Mucosa of rectum (tissue), 2 donors: ENCODE measurements around the gene EPHB1.
"Not testable (repeated sequence)": the region's sequence is repeated elsewhere in the genome, so short reads cannot be mapped to it uniquely, and the experiment has no call there.

ENCODE experiments used
- H3K27ac ChIP-seq, 2 donors: one replicate each; pipeline ENCODE4 v1.7.0; 2013; ENCODE audit warnings: inconsistent platforms in 2 of 2, low read depth in 2 of 2, low read length in 2 of 2
- H3K27me3 ChIP-seq, 2 donors: one replicate each; pipeline ENCODE4 v1.7.0; 2013; ENCODE audit warnings: low read length in 2 of 2; ENCODE audit not compliant: control insufficient read depth in 2 of 2, insufficient read depth in 2 of 2
- H3K36me3 ChIP-seq, 2 donors: one replicate each; pipeline ENCODE4 v1.7.0; 2013; ENCODE audit warnings: low read length in 2 of 2; ENCODE audit not compliant: control insufficient read depth in 2 of 2, insufficient read depth in 2 of 2
- H3K4me1 ChIP-seq, 2 donors: one replicate each; pipeline ENCODE4 v1.7.0; 2013; ENCODE audit warnings: low read length in 2 of 2, mild to moderate bottlenecking in 1 of 2; ENCODE audit not compliant: control insufficient read depth in 2 of 2, insufficient read depth in 2 of 2
- H3K4me3 ChIP-seq, 2 donors: one replicate each; pipeline ENCODE4 v1.7.0; 2013; ENCODE audit warnings: low read length in 2 of 2
- H3K9ac ChIP-seq, 2 donors: one replicate each; pipeline ENCODE4 v1.7.0; 2013; ENCODE audit warnings: low read length in 2 of 2, low read depth in 1 of 2, mild to moderate bottlenecking in 1 of 2
- H3K9me3 ChIP-seq, 2 donors: one replicate each; pipeline ENCODE4 v1.7.0; 2013; ENCODE audit warnings: low read length in 2 of 2; ENCODE audit not compliant: control insufficient read depth in 2 of 2
- donor health status: healthy.
- donor health status: Normal muscosa, but diverticular disease.

EPHB1 gene

DNA sequence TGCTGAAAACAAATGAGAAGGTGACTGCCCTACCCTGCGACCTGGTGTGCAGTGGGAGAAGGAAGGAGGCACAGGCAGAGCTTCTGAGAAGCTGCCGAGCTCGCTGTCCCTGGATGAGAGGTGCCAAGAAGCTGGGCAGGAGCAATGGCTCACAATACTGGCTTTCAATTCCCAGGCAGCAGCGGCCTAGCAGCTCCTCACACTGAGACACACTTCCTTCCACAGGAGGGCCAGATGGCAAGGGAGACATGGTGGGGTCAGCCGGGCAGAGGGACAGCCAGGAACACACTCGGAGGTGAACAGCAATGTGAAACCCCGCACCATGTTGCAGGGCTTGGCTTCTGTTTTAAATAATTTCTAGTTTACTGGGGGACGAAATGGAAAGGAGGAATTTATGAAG, 314.6 kb downstream of the EPHB1 start:
- Histone ChIP-seq H3K36me3 (no peaks in the 10 kb centered on the region), H3K27me3 (no peaks in the 10 kb centered on the region), H3K4me3 (no peak overlapping the region), H3K9me3 (no peaks in the 10 kb centered on the region), H3K27ac (no peak overlapping the region), H3K9ac (no peak overlapping the region), H3K4me1 (peaks cover 0 to 9% of the 10 kb centered on the region in 2 donors)

DNA sequence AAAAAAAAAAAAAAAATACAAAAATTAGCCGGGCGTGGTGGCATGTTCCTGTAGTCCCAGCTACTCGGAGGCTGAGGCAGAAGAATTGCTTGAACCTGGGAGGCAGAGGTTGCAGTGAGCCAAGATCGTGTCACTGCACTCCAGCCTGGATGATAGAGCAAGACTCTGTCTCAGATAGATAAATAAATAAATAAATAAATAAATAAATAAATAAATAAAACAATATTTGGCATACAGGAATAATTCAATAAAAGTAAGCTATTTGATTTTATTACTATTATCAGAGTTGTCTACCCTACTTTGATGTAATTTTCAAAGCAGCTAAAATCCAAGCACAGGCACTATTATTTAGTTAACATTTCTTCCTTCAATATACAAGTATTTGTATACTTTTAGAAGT, 319.5 kb downstream of the EPHB1 start:
- H3K27ac ChIP-seq, H3K27me3 ChIP-seq, H3K4me1 ChIP-seq, H3K4me3 ChIP-seq, H3K9ac ChIP-seq, H3K36me3 ChIP-seq, H3K9me3 ChIP-seq: not testable (repeated sequence)

- H3K27ac ChIP-seq: no peak overlapping the region
- no peaks in the 10 kb centered on the region for H3K4me1 ChIP-seq
- no peak overlapping the region for H3K4me3 ChIP-seq
- H3K27me3 ChIP-seq: no peaks in the 10 kb centered on the region
- no peaks in the 10 kb centered on the region for H3K36me3 ChIP-seq
- H3K9me3 ChIP-seq: no peaks in the 10 kb centered on the region
- no peak overlapping the region for H3K9ac ChIP-seq
These were observed 322.9 kb downstream of the EPHB1 start for GRCh38 chr3:135117977-135118376.

GRCh38 chr3:135118792-135119191, 323.7 kb downstream of the EPHB1 start:
- no peaks in the 10 kb centered on the region for H3K4me1 ChIP-seq
- H3K9ac ChIP-seq: no peak overlapping the region
- no peaks in the 10 kb centered on the region for H3K27me3 ChIP-seq

GRCh38 chr3:135125171-135125801, 330.2 kb downstream of the EPHB1 start:
- no peak overlapping the region for H3K9ac ChIP-seq
- H3K36me3 ChIP-seq: no peaks in the 10 kb centered on the region
- no peak overlapping the region for H3K4me3 ChIP-seq
- no peaks in the 10 kb centered on the region for H3K4me1 ChIP-seq
- no peaks in the 10 kb centered on the region for H3K9me3 ChIP-seq
- H3K27me3 ChIP-seq: no peaks in the 10 kb centered on the region
- no peak overlapping the region for H3K27ac ChIP-seq

More at GRCh38 chr3:135118792-135119191, 323.7 kb downstream of the EPHB1 start:
- H3K4me3 ChIP-seq: no peak overlapping the region
- H3K9me3 ChIP-seq: no peaks in the 10 kb centered on the region
- no peaks in the 10 kb centered on the region for H3K36me3 ChIP-seq
- no peak overlapping the region for H3K27ac ChIP-seq

- Histone ChIP-seq H3K27me3 (no peaks in the 10 kb centered on the region), H3K4me3 (no peak overlapping the region), H3K36me3 (no peaks in the 10 kb centered on the region)
These were observed 332.9 kb downstream of the EPHB1 start for GRCh38 chr3:135127946-135128470.

GRCh38 chr3:135128818-135129217, 333.8 kb downstream of the EPHB1 start:
- H3K36me3 ChIP-seq: no peaks in the 10 kb centered on the region

More at GRCh38 chr3:135127946-135128470, 332.9 kb downstream of the EPHB1 start:
- Histone ChIP-seq H3K4me1 (no peaks in the 10 kb centered on the region), H3K27ac (no peak overlapping the region), H3K9ac (no peak overlapping the region), H3K9me3 (no peaks in the 10 kb centered on the region)

DNA sequence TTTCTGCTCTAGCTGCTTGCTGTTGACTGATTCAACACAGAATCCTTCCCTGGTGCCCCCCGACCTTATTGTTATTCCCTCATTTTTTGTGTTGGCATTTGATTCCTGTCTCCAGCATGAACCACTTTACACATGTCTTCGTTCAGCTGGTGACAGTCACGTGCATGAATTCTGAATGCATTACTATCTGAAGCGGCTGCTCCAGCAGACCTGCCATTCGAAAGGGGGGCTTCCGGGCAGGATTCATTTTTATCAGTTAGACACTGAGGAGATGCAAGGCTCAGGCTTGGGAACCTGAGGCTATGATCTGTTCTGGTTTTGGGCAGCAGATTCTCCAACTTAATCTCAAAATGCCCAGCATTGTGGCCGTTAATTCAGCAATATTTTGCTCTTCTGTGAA, 336.2 kb downstream of the EPHB1 start:
- Histone ChIP-seq H3K27me3 (no peaks in the 10 kb centered on the region), H3K9me3 (no peaks in the 10 kb centered on the region), H3K27ac (no peak overlapping the region), H3K9ac (no peak overlapping the region), H3K4me3 (no peak overlapping the region), H3K4me1 (no peaks in the 10 kb centered on the region), H3K36me3 (no peaks in the 10 kb centered on the region)

More at GRCh38 chr3:135128818-135129217, 333.8 kb downstream of the EPHB1 start:
- Histone ChIP-seq H3K27ac (no peak overlapping the region), H3K9me3 (no peaks in the 10 kb centered on the region), H3K4me1 (no peaks in the 10 kb centered on the region), H3K27me3 (no peaks in the 10 kb centered on the region), H3K9ac (no peak overlapping the region), H3K4me3 (no peak overlapping the region)

DNA sequence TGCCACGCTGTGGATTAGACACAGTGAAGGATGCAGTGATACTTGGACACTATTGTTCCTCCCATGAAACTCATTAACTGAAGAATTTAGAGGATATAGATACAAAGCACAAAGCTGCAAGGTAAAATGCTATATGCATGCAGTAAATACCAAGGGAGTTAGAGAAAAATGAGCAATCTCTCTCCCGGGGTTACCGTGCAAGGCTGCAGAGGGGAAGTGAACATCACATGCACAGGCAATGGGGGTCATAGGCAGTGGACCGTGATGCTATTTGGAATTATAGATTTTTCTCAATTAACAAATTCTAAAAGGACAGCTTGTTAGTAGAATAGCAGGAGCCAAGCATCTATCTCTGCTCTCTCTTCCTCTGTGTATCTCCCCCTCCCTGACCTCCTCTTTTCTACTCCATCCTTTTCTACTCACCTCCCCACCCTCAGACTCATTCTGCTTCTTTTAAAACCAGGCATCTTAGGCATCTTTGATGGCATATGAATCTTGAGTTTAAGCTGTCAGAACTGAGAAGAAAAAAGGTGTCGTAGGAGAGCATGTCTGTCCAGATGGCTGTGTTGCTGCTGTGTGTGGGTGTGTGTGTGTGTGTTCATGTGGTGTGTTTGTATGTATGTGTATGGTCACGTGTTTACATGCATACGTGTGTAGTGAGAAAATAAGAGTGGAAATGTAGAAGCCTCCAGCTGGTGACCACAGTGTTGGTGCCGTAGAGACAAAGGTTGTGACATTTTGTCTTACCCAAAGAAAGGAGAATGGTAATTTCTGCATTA, 339.0 kb downstream of the EPHB1 start:
- H3K9me3 ChIP-seq: no peaks in the 10 kb centered on the region
- no peak overlapping the region for H3K4me3 ChIP-seq
- H3K9ac ChIP-seq: no peak overlapping the region
- no peaks in the 10 kb centered on the region for H3K36me3 ChIP-seq
- H3K4me1 ChIP-seq: no peaks in the 10 kb centered on the region
- H3K27me3 ChIP-seq: no peaks in the 10 kb centered on the region
- no peak overlapping the region for H3K27ac ChIP-seq

- no peaks in the 10 kb centered on the region for H3K36me3 ChIP-seq
- H3K9ac ChIP-seq: no peak overlapping the region
- H3K27ac ChIP-seq: no peak overlapping the region
- no peaks in the 10 kb centered on the region for H3K27me3 ChIP-seq
- H3K9me3 ChIP-seq: no peaks in the 10 kb centered on the region
- no peak overlapping the region for H3K4me3 ChIP-seq
- no peaks in the 10 kb centered on the region for H3K4me1 ChIP-seq
These were observed 339.6 kb downstream of the EPHB1 start for GRCh38 chr3:135134684-135135075.
